H9 (cell line): Measurements from ENCODE around the gene ABLIM3. TPM values are rescaled to one million over a fixed set of nuclear protein-coding genes. Genes with fewer than 3 reads are reported as not detected.

ENCODE experiments used
- DNase-seq: peaks from one replicate; pipeline ENCODE4 v3.0.0-alpha.2; 2017
- H2AFZ ChIP-seq: one replicate; pipeline ENCODE4 v1.6.1; 2013; ENCODE audit warnings: mild to moderate bottlenecking, low read length, control low read depth, moderate library complexity
- H2AK5ac ChIP-seq: 2 replicates; pipeline ENCODE4 v1.6.1; 2013; ENCODE audit warnings: low read length, control low read depth, mixed read lengths; ENCODE audit not compliant: insufficient read length
- H2BK120ac ChIP-seq: one replicate; pipeline ENCODE4 v1.6.1; 2013; ENCODE audit warnings: low read depth, mild to moderate bottlenecking, low read length, control low read depth, inconsistent platforms; ENCODE audit not compliant: poor library complexity, severe bottlenecking
- H2BK12ac ChIP-seq: 2 replicates; pipeline ENCODE4 v1.6.1; 2013; ENCODE audit warnings: low read length, control low read depth, mixed read lengths, low read depth; ENCODE audit not compliant: insufficient read length
- H2BK15ac ChIP-seq: 2 replicates; pipeline ENCODE4 v1.6.1; 2013; ENCODE audit warnings: low read depth, low read length, control low read depth
- H2BK20ac ChIP-seq: one replicate; pipeline ENCODE4 v1.6.1; 2013; ENCODE audit warnings: low read depth, mild to moderate bottlenecking, low read length, control low read depth, inconsistent platforms; ENCODE audit not compliant: poor library complexity, severe bottlenecking
- H2BK5ac ChIP-seq: 2 replicates; pipeline ENCODE4 v1.6.1; 2013; ENCODE audit warnings: low read length, control low read depth, mixed read lengths; ENCODE audit not compliant: insufficient read length
- H3K14ac ChIP-seq: 2 replicates; pipeline ENCODE4 v1.6.1; 2013; ENCODE audit warnings: low read length, control low read depth; ENCODE audit not compliant: insufficient read depth
- H3K18ac ChIP-seq: 2 replicates; pipeline ENCODE4 v1.6.1; 2013; ENCODE audit warnings: low read depth, mild to moderate bottlenecking, mixed read lengths, low read length, control low read depth; ENCODE audit not compliant: insufficient read length
- H3K23ac ChIP-seq: 2 replicates; pipeline ENCODE4 v1.6.1; 2013; ENCODE audit warnings: low read length, control low read depth, mixed read lengths, low read depth; ENCODE audit not compliant: insufficient read length
- H3K23me2 ChIP-seq: 2 replicates; pipeline ENCODE4 v1.6.1; 2013; ENCODE audit warnings: low read depth, mild to moderate bottlenecking, mixed read lengths, low read length, control low read depth; ENCODE audit not compliant: insufficient read length, poor library complexity, severe bottlenecking
- H3K27ac ChIP-seq: 2 replicates; pipeline ENCODE4 v1.5.1; 2013; ENCODE audit warnings: low read length, control low read depth, mixed read lengths, low read depth; ENCODE audit not compliant: insufficient read length
- H3K27me3 ChIP-seq: 2 replicates; pipeline ENCODE4 v1.6.1; 2013; ENCODE audit warnings: low read length, control low read depth, inconsistent platforms; ENCODE audit not compliant: insufficient read depth
- H3K4ac ChIP-seq: 2 replicates; pipeline ENCODE4 v1.6.1; 2013; ENCODE audit warnings: low read depth, mild to moderate bottlenecking, control low read depth, inconsistent platforms, low read length, moderate library complexity
- H3K4me1 ChIP-seq: 2 replicates; pipeline ENCODE4 v1.6.1; 2013; ENCODE audit warnings: low read length, control low read depth, inconsistent platforms; ENCODE audit not compliant: insufficient read depth
- H3K4me2 ChIP-seq: 2 replicates; pipeline ENCODE4 v1.6.1; 2013; ENCODE audit warnings: low read length, control low read depth, mixed read lengths; ENCODE audit not compliant: insufficient read length, insufficient read depth
- H3K56ac ChIP-seq: 2 replicates; pipeline ENCODE4 v1.6.1; 2013; ENCODE audit warnings: low read depth, mild to moderate bottlenecking, mixed read lengths, low read length, control low read depth; ENCODE audit not compliant: insufficient read length
- H3K79me1 ChIP-seq: 2 replicates; pipeline ENCODE4 v1.6.1; 2013; ENCODE audit warnings: low read depth, mild to moderate bottlenecking, moderate library complexity, low read length, control low read depth, inconsistent platforms; ENCODE audit not compliant: insufficient read depth, poor library complexity, severe bottlenecking
- H3K79me2 ChIP-seq: 2 replicates; pipeline ENCODE4 v1.6.1; 2013; ENCODE audit warnings: low read length, control low read depth, inconsistent platforms; ENCODE audit not compliant: insufficient read depth
- H3K9ac ChIP-seq: 2 replicates; pipeline ENCODE4 v1.6.1; 2013; ENCODE audit warnings: low read length, control low read depth, mixed read lengths; ENCODE audit not compliant: insufficient read length; ENCODE audit errors: extremely low read depth
- H3K9me3 ChIP-seq: one replicate; pipeline ENCODE4 v1.6.1; 2013; ENCODE audit warnings: low read depth, low read length, inconsistent platforms; ENCODE audit not compliant: control insufficient read depth
- H3T11ph ChIP-seq: one replicate; pipeline ENCODE4 v1.6.1; 2013; ENCODE audit warnings: mild to moderate bottlenecking, low read length, control low read depth, inconsistent platforms
- H4K20me1 ChIP-seq: one replicate; pipeline ENCODE4 v1.6.1; 2013; ENCODE audit not compliant: control insufficient read depth, insufficient read length, insufficient read depth
- H4K5ac ChIP-seq: 2 replicates; pipeline ENCODE4 v1.6.1; 2013; ENCODE audit warnings: low read depth, mild to moderate bottlenecking, mixed read lengths, low read length, control low read depth; ENCODE audit not compliant: insufficient read length
- H4K8ac ChIP-seq: replicated peaks from 2 replicates; pipeline ENCODE4 v1.6.1; 2013; ENCODE audit warnings: low read length, control low read depth, mixed read lengths, low read depth; ENCODE audit not compliant: insufficient read length
- H4K91ac ChIP-seq: 2 replicates; pipeline ENCODE4 v1.6.1; 2013; ENCODE audit warnings: low read depth, mild to moderate bottlenecking, moderate library complexity, mixed read lengths, low read length, control low read depth; ENCODE audit not compliant: insufficient read length
- H3K27ac Mint-ChIP-seq, 3 experiments: 2 replicates in 2 of 3; 3 replicates in 1 of 3; pipeline ENCODE4 v1.8.0; 2020 to 2021; ENCODE audit warnings: mixed read lengths in 3 of 3, mild to moderate bottlenecking in 1 of 3, moderate library complexity in 1 of 3
- H3K27me3 Mint-ChIP-seq: 2 replicates; pipeline ENCODE4 v1.8.0; 2021; ENCODE audit warnings: low read depth, mild to moderate bottlenecking, moderate library complexity, mixed read lengths
- H3K36me3 Mint-ChIP-seq, 3 experiments: 2 replicates in 2 of 3; 3 replicates in 1 of 3; pipeline ENCODE4 v1.8.0; 2020 to 2021; ENCODE audit warnings: low read depth in 3 of 3, mixed read lengths in 3 of 3; ENCODE audit not compliant: insufficient read depth in 1 of 3
- H3K4me1 Mint-ChIP-seq, 2 experiments: 2 replicates each; pipeline ENCODE4 v1.8.0; 2020; ENCODE audit warnings: mixed read lengths in 2 of 2
- H3K4me3 Mint-ChIP-seq, 2 experiments: 2 replicates in 1 of 2; 3 replicates in 1 of 2; pipeline ENCODE4 v1.8.0; 2020 to 2021; ENCODE audit warnings: mild to moderate bottlenecking in 2 of 2, mixed read lengths in 2 of 2, moderate library complexity in 1 of 2
- H3K9me3 Mint-ChIP-seq, 2 experiments: 2 replicates in 1 of 2; 3 replicates in 1 of 2; pipeline ENCODE4 v1.8.0; 2020; ENCODE audit warnings: mild to moderate bottlenecking in 2 of 2, mixed read lengths in 2 of 2, moderate library complexity in 1 of 2
- total RNA-seq: library from RNA; stranded (reverse); gene quantifications from 2 replicates; pipeline ENCODE4 v1.2.1, GENCODE V29; 2021
- TF ChIP-seq, protein P1 (sequence below): fragments of 200-600 bp; sonication (generic); conservative IDR thresholded peaks from 3 replicates; pipeline ENCODE4 v1.8.0; 2021; ENCODE audit warnings: antibody characterized with exemption, mild to moderate bottlenecking

The ABLIM3 gene
- total RNA-seq, 1 experiment from 2014 or later = 0.20 TPM

DNA sequence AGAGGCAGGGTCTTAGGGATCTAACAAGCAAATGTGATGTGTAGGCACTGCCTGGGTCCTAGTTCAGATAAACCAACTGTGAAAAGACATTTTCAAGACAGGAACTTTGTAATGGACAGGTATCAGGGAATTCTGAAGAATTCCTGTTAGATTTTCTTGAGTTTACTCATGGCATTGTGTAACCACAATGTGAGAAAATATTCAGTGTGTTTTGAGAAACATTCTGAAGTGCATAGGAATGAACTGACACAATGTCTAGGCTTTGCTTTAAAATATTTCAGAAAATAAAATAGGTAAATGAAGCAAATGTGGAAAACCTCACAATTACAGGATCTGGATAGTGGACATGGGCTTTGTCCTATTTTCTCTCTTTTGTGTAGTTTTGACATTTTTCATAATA, 115.2 kb downstream of the ABLIM3 start:
- no peak overlapping the region for H2BK12ac ChIP-seq
- H3K4me1 Mint-ChIP-seq = 0 out of 4 replicates have a peak, but pooled peaks cover 0 to 3% of the 10 kb centered on the region in 2 experiments
- no peak overlapping the region for H2AFZ ChIP-seq
- no peaks in the 10 kb centered on the region for H3K79me1 ChIP-seq
- no peak overlapping the region for H4K8ac ChIP-seq
- H2BK120ac ChIP-seq = no peak overlapping the region
- H3K56ac ChIP-seq = no peak overlapping the region
- H3K27ac Mint-ChIP-seq = no peak overlapping the region
- H3K36me3 Mint-ChIP-seq = no peaks in the 10 kb centered on the region
- no peak overlapping the region for H2BK15ac ChIP-seq
- no peaks in the 10 kb centered on the region for H3K23me2 ChIP-seq
- H2BK5ac ChIP-seq = no peak overlapping the region
- peaks cover 35% of the 10 kb centered on the region for H3K27me3 Mint-ChIP-seq
- no peak overlapping the region for H3K9ac ChIP-seq
- no peaks in the 10 kb centered on the region for H3K4me1 ChIP-seq
- no peak for DNase-seq
- H3T11ph ChIP-seq = no peak overlapping the region
- no peak overlapping the region for H3K18ac ChIP-seq
- no peak overlapping the region for H3K4ac ChIP-seq
- no peak overlapping the region for H4K5ac ChIP-seq
- no peak overlapping the region for H3K27ac ChIP-seq
- no peaks in the 10 kb centered on the region for H3K9me3 Mint-ChIP-seq
- H3K23ac ChIP-seq = no peak overlapping the region
- H2AK5ac ChIP-seq = no peak overlapping the region
- H3K14ac ChIP-seq = no peak overlapping the region
- H4K91ac ChIP-seq = no peak overlapping the region
- no peak overlapping the region for H3K4me3 Mint-ChIP-seq
- H3K27me3 ChIP-seq = no peaks in the 10 kb centered on the region
- no peaks in the 10 kb centered on the region for H4K20me1 ChIP-seq
- no peaks in the 10 kb centered on the region for H3K9me3 ChIP-seq
- H3K79me2 ChIP-seq = no peaks in the 10 kb centered on the region
- TF ChIP-seq, protein P1, sequence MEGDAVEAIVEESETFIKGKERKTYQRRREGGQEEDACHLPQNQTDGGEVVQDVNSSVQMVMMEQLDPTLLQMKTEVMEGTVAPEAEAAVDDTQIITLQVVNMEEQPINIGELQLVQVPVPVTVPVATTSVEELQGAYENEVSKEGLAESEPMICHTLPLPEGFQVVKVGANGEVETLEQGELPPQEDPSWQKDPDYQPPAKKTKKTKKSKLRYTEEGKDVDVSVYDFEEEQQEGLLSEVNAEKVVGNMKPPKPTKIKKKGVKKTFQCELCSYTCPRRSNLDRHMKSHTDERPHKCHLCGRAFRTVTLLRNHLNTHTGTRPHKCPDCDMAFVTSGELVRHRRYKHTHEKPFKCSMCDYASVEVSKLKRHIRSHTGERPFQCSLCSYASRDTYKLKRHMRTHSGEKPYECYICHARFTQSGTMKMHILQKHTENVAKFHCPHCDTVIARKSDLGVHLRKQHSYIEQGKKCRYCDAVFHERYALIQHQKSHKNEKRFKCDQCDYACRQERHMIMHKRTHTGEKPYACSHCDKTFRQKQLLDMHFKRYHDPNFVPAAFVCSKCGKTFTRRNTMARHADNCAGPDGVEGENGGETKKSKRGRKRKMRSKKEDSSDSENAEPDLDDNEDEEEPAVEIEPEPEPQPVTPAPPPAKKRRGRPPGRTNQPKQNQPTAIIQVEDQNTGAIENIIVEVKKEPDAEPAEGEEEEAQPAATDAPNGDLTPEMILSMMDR = no peak
- no peak overlapping the region for H2BK20ac ChIP-seq
- H3K4me2 ChIP-seq = no peak overlapping the region
